Hippocampal formation (tissue), 2 donors: ENCODE measurements around the gene UPK1A.

ENCODE experiments used
- DNase-seq, 2 donors: peaks; one replicate each; lab custom pipeline; 2025; lab: John Stamatoyannopoulos, UW

The UPK1A gene

GRCh38 chr19:35666251-35666913 is at the start of gene UPK1A:
Gene UPK1A, plus strand, starts transcription at chr19:35666517. Its CDS starts 296 bp downstream, at chr19:35666813.
- DNase-seq: no peak

- no peak for DNase-seq
Observed at GRCh38 chr19:35618857-35619256, 47.5 kb upstream of the UPK1A start.

- no peak for DNase-seq
Observed at GRCh38 chr19:35619290-35619923, 46.9 kb upstream of the UPK1A start.

GRCh38 chr19:35620001-35620400 is 46.3 kb upstream of the UPK1A start:
- DNase-seq: no peak

- DNase-seq: no peak
Observed at GRCh38 chr19:35621708-35622107, 44.6 kb upstream of the UPK1A start.

- DNase-seq: no peak
Observed at GRCh38 chr19:35622750-35623149, 43.6 kb upstream of the UPK1A start.

- no peak for DNase-seq
Observed at GRCh38 chr19:35623327-35624010, 42.8 kb upstream of the UPK1A start.

- no peak for DNase-seq
Observed at GRCh38 chr19:35628264-35628564, 38.1 kb upstream of the UPK1A start.

- DNase-seq: peak; percentile 95 to 96
Observed at GRCh38 chr19:35628565-35629331, 37.6 kb upstream of the UPK1A start, which contains the start of gene RBM42. Gene RBM42, plus strand, starts transcription at chr19:35629036. Its CDS starts 118 bp downstream, at chr19:35629154.

GRCh38 chr19:35629332-35629633 is 37.0 kb upstream of the UPK1A start:
- no peak for DNase-seq

- DNase-seq: no peak
Observed at GRCh38 chr19:35633727-35634440, 32.4 kb upstream of the UPK1A start.

- DNase-seq: no peak
Observed at GRCh38 chr19:35636651-35637050, 29.7 kb upstream of the UPK1A start.

GRCh38 chr19:35637165-35637564 is 29.2 kb upstream of the UPK1A start:
- no peak for DNase-seq

- DNase-seq: no peak
Observed at GRCh38 chr19:35639321-35639639, 27.0 kb upstream of the UPK1A start.

GRCh38 chr19:35639863-35640262 is 26.5 kb upstream of the UPK1A start:
- DNase-seq: no peak

GRCh38 chr19:35641515-35642151 is 24.7 kb upstream of the UPK1A start, which contains the start of gene ETV2:
Gene ETV2, plus strand, starts transcription at chr19:35641745. Its CDS starts 716 bp downstream, at chr19:35642461.
- DNase-seq: no peak

GRCh38 chr19:35642312-35642711 is 24.0 kb upstream of the UPK1A start:
- no peak for DNase-seq

GRCh38 chr19:35642798-35643254 is 23.5 kb upstream of the UPK1A start:
- no peak for DNase-seq

GRCh38 chr19:35643255-35644205 is 22.8 kb upstream of the UPK1A start:
- peak; percentile 12 to 62 for DNase-seq
